GM19463 (cell line): Measurements from ENCODE around the gene VHLL.

Experiments
- ATAC-seq: cut with Tn5 transposase; IDR thresholded peaks from one replicate; pipeline ENCODE4 v1.9.1; 2021; ENCODE audit warnings: mild to moderate bottlenecking, moderate library complexity; ENCODE audit not compliant: unreplicated experiment

VHLL gene

DNA sequence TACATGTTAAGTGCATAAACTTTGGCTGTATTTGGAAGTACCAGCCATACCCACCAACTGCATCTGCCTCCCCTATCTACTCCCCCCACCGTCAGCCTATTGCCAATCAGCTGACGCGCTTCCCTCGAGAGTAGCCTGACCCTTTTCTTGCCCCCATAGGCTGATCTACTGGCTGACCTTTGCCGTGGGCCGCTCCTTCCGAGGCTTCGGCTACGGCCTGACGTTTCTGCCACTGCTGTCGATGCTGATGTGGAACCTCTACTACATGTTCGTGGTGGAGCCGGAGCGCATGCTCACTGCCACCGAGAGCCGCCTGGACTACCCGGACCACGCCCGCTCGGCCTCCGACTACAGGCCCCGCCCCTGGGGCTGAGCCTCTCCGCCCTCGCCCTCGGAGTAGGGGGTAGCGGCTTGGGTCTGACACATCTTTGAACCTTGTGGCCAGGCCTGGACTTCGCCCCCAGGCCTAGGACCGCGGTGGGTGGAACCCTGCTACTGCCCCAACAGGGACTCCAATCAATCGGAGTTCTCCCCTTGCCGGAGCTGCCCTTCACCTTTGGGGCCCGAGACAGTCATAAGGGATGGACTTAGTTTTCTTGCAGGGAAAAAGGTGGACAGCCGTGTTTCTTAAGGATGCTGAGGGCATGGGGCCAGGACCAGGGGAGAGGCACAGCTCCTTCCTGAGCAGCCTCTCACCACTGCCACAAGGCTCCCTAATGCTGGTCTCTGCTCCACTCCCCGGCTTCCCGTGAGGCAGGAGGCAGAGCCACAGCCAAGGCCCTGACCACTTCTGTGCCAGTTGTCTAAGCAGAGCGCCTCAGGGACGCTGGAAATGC is 7.7 kb downstream of the VHLL start:
- no peak for ATAC-seq

DNA sequence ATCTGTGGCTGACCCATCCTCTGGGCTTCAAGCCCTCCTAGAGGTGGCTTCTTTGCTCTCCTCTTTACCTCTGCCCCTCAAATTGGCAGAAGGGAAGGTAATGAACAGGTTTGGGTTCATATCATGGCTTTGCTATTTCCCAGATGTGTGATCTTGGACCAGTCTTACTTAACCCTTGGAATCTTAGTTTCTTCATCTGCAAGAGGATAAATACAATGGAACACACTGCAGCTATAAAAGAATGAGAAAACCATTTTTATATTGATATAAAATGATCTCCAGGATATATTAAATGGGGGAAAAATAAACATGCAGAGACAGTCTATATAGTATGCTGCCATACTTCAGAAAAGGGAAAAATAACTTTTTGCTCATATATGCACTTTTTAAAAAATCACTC is 9.2 kb downstream of the VHLL start:
- no peak for ATAC-seq

DNA sequence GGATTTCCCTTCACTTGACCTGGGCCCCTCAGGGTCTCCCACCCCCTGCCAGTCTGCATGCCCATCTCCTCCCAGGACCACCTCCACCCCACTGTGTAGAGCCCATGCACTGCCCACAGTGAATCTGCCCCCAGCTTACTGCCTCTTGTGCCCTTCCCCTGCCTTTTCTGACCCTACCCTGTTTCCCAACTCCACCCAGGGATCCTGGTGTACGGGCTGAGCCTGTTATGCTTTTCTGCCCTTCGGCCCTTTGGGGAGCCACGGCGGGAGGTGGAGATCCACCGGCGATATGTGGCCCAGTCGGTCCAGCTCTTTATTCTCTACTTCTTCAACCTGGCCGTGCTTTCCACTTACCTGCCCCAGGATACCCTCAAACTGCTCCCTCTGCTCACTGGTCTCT is 13.0 kb downstream of the VHLL start:
- ATAC-seq: no peak

DNA sequence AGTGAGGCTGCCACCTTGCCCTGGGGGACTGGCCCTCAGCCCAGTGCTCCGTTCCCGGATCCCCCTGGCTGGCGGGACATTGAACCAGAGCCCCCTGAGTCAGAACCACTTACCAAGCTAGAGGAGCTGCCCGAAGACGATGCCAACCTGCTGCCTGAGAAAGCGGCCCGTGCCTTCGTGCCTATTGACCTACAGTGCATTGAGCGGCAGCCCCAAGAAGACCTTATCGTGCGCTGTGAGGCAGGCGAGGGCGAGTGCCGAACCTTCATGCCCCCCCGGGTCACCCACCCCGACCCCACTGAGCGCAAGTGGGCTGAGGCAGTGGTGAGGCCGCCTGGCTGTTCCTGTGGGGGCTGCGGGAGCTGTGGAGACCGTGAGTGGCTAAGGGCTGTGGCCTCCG is 13.7 kb downstream of the VHLL start:
- ATAC-seq: no peak

DNA sequence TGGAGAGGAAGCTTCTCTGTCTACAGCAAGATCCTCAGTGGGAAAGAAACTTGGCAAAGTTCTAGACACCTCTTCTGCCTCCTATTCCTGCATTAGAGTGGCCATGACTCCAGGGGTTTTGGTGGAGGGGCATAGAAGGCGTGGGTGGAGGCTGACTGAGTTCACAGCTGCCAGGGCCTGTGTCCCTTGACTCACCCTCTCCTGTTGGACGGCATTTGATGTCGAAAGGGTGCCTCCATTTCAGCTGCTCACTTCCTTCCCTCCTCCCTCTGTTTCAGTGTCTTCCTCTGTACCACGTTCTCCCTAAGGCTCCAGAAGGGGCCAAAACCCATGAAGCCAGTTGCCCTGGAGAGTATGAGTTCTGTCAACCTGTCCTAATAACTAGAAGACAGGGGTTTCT is 14.3 kb downstream of the VHLL start:
- ATAC-seq: no peak

DNA sequence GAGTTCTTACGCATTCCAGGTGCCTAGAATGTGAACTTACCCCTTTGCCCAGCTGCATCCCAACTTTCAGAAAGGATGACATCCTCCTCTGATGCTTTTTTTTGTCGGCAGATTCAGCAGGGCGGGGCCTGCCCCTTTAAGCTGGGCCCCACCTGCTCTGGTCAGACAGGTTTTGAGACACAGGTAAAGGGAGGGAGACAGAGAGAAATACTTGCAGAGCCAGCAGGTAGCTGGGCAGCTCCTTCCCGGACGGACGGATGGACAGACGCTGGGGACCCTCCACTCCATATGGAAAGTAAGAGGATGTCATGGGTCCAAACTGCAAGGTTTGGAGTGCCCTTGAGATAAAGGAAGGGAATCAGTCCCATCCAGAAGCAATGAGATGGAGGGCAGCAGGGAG is 15.0 kb downstream of the VHLL start, which contains the start of gene TMEM79:
Gene TMEM79, plus strand, starts transcription at position 214 of the 400 bp plus-strand sequence. CDS start 902 bp downstream, outside the sequence.
- no peak for ATAC-seq

DNA sequence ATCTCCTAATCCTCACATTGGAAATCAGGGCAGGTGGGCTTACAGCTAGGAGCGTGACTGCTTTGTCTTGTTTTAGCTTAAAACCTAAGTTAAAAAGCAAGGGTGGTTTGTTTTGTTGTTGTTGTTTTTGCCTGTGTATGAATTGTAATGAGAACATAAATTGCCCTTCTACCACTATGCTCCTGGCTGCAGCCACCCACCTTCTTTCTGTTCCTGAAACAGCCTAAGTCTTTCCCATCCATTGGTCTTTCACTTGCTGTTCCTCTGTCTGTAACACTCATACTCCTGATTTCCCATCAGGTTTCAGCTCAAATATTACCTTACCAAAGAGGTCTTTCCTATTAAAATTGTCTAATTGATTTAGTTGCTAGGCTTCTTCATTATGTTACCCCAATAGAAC is 15.6 kb downstream of the VHLL start:
- no peak for ATAC-seq

DNA sequence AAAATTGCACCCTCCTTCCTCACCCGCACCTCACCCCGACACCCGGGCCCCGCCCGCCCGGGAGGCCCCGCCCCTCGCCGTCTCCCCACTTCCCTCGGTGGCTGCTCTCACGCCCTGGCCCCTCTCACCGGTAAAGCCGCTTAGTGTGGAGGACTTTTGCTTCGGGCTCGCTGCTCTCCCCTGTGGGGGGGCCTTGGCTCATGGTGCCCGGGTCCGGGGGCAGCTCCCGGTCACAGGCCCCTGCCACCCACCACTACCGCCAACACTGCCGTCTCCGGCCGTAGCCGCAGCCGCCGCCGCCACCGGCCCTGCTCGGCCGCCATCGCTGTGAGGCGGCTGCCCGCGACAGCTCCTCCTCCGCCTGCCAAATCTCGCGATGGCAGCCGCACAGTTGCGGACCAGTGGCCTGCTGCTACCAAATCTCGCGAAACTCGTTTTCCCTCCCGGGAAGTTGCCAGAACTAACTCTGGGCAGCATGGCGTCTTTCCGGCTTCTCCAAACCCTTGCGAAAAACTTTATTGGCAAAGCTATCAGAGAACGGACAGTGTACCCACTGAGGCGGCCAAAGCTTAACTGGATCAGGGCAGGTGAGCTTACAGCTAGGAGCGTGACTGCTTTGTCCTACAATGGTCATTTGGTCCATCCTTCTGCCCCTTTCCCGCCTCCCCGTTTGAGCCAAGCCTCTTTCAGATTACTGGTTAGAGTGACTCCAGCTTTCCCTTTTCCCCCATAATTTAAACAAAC is 16.5 kb downstream of the VHLL start, which contains the start of gene SMG5:
Gene SMG5, minus strand, starts transcription at position 347 of the 744 bp plus-strand sequence. Its CDS starts 145 bp downstream, at position 202.
- ATAC-seq: peak; percentile 73

DNA sequence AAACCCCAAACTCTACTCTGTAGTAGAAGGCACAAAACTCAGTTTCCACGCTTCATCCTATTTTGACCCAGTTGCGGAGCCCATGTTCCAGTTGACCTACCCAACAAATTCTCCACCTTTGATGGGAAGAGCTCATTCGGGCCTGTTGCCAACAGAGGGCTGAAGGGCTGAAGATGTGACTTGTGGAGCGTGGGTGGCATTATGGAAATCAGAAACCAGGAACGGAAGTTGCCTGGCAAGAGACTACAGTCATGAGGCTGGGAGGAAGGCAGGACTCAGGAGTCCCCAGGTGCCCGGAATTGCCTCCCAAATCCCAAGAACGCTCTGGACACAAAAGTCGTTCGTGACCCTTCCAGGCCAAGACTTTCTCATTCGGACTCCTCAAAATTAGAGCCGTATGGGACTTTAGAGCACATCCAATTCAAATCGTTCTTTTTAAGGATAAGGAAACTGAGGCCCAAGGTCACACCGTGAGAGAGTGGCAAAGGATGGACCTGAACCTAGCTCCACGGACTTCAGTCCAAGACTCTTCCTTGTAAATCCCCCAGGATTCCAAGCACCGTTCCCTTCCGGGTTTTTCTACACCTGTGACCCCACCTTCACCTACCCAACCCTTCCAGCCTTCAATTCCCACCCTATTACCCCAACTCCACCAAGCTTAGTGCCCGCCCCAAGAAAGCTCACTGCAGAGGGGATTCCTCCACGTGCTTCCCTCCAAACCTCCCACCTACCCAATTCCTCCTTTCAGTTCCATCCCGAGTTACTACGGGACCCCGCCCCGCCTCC is 17.2 kb downstream of the VHLL start:
- ATAC-seq: no peak

DNA sequence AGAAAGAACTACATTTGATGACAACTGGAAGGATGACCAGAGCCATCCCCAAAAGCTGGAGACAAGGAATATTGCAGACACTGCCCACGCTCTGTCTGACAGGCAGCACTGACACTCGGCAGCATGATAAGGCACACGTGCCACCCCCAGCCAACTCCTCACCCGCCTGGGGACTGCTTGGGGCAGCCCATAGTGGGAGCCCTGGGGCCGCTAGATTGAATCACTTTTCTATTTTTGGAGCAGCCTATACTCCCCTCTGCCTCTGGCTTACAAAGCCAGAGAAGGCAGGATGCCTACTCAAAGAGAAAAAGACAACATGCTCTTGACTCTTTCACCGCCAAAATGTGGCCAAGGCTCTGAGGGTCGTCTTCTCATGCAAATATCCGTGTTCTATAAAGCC is 17.8 kb downstream of the VHLL start:
- peak; percentile 43 for ATAC-seq

DNA sequence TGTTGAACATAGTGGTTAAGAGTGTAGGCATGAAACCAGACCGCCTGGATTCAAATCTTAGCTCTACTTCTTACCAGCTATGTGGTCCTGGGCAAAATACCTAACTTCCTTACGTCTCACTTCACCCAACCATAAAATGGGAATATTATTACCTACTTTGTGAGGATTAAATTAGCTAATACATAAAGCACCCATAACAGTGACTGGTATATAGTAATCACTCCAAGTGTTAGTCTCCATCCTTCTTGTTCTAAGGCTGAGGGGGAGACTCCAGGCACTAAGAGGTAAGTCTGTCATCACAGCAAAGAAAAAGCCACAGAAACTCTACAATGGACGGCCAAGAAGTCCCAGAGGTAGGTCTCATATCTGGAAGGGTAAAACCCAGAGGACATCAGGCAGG is 19.3 kb downstream of the VHLL start:
- ATAC-seq: no peak

DNA sequence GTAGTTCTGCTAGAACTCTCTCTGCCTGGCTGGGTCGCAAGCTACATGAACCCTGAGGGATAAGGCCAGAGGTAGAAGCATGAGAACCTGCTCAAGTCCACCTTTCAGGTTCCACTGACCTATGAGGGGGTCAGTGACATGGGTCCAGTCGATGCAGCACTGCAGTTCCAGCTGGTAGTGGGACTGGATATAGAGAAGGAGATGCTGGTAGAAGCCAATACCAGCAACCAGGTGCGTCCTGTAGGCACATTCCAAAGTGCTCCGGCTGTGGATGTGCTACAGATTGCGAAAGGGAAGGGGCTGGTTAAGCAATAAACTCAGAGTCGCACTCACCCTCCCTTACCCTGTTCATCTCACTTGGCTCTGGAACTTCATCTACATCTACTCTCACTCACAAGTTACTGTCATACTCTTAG is 22.1 kb downstream of the VHLL start:
- ATAC-seq: no peak

DNA sequence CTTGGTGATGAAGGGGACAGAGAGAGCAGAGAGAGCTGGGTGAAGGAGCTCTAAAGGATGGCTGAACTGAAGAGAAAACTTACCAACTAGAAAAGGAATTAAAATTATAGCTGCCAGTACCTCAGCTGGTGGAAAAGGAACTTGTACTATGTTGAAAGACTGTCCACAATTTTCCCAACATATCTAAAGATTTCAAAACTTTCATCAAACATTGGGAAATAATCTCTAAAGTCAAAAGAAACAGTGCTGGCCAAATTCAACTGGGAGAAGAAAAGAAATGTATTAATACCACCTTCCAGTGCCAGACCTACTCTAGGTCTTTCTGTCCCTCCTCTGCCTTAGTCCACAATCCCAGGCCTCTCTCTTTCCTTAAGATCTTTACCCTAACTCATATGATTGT is 22.6 kb downstream of the VHLL start:
- ATAC-seq: no peak

DNA sequence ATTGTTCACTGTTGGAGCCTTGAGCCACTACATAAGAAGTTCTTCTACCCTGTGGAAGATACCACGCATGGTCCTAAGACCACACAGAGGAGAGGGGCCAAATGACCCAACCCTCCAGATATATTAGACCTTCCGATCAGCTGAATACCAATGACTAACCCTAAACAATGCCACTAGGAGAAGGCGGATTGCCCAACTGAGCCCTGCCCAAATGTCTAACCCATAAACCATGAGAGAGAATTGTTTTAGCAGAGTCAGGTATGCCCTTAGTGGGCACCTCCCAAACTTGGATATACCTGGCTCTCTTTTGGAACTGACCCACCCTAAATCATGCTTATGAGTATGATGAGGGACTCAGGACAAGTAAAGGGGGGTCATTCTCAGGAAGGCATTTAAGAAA is 28.8 kb downstream of the VHLL start:
- ATAC-seq: no peak

DNA sequence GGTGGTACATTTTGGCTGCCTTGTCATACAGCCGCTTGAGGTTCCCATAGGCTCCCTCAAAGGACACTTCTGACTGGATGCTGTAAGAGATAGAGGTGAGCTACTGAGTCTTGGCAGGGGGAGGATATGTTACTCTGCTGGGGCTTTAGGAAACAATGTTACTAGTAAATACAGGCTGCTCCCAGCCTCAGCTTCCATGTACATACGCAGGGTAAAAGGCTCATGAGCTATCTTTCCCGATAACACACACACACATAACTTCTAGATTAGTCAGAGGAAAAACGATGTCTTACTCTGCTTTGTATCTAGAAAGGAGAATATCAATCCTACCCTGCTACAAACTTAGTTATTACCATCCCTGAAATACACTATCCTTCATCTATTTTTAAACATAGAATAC is 30.8 kb downstream of the VHLL start:
- no peak for ATAC-seq

DNA sequence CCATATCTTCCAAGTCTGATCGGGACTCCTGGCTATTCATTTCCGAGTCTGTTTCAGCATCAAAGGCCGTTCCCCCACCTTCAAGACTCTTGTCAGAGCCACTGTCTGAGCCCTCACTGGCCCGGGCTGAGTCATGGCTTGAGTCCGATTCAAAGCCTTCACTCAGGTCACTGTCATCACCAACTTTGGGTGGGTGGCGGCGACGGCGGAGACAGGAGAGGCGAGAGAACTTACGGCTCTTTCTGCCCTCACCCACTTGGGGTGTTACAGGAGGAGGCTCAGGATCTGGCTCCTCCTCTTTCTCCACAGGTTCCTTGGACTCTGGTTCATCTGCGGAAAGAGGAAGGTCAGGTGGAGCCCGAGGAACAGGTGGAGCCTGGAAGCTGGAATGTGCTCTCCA is 33.1 kb downstream of the VHLL start:
- ATAC-seq: no peak

DNA sequence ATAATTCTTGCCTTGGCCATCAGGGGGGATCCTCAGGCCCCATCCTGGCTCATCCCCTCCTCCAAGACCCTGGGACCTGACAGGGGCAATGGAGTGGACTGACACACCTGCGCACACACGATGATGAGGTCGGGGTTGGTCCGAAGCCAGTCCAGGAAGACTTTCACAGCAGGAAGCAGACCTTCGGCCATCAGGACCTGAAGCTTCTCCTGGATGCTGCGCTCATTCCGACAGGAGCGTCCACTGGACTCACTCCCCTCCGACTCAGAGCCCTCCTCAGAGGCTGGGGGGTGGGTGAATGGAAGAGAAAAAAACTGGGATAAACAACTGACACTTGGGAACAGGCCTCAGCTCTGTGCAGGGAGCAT is 35.8 kb downstream of the VHLL start:
- no peak for ATAC-seq

DNA sequence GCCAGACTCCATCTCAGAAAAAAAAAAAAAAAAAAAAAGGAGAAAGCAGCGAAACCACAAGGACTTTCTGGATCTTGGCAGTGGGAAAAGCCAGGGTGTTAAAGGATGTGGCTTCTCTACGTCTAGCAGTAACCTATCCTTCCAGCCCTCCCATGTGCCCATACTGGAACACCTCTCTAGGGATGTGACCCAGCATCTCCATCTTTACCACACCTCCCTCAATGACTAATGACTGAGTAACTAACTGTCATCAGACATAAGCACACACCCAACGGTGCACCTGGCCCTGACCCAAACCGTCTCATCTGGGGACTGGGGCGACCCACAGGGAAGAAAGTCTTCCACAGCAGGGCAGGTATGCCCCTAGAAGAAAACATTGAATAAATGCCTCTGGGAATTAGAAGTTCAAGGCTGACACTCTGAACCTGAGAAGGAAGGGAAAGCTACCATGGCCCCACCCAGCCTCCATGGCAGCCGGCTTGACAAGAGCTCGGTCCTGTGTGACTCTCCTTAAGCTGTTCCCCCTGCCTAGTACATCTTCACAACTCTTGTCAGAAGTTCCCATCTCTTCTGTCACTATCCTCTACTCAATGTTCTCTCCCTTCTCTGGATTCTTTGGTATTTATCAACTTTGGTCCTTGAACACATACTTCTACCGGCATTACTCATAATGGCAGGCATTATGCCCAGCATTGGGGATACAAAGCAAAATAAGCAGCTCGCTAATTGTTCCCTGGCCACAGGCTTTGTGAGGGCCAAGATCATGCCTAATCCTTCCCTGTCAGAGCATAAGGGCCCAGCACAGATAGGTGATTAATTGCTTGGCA is 36.4 kb downstream of the VHLL start:
- ATAC-seq: no peak

DNA sequence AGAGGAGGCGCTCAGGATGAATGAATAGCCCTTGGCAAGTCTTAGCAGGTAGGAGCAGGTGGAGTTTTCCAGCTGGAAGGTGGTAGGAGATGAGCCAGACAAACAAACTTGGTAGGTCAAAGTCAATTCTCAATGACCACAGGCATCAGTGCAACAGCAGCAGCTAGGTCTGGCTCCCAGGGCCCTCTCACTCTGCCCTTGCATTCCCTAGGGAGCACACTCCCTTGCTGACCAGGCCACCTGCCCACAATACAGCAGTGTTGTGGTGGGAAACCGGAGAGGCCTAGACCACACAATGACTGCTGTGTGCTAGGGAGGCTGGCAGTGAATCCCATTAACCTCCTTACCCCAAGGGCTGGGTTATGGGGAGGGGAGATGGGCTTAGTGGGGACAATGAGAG is 38.2 kb downstream of the VHLL start:
- ATAC-seq: no peak

DNA sequence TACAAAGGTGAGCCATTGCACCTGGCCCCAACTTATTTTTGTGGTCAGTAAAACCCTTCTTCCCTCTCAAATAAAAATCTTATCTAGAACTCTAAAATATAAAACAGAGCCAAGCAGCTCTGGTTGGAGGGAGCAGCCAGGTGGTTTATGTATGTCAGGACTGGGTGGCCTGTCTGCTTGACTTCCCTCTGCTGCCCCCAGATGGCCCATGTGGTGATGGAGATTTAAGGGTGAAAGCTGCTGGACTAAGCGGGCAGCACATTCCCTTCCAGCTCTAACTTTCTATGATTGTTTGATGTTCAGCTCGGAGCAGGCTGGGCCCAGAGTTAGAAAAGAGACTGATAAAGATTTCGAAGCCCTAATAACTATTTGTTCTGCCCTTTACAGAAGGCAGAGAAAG is 39.3 kb downstream of the VHLL start:
- ATAC-seq: no peak

DNA sequence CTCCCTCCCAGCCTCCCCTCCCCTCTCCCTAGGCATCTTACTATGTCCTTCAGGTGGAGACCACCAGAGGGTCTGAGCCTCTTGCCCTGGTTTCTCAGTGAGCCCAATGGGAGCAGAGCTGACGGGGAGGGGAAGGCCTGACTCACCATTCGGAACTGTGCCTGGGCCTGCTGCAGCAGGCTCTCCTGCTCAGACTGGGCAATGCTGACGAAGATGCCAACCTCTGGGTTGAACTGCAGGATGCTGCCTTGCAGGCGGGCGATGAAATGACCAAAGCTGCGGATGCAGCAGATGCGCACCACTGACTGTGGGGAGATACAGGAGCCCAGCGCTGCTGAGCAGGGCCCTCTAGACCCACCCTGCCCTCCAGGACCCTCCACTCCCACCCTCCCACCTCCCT is 40.2 kb downstream of the VHLL start:
- no peak for ATAC-seq
